CD4-positive, alpha-beta T cell treated with Interleukin-21 for 1 hour (primary cell): ENCODE data around the gene ZMIZ2.
A peak's percentile ranks its signal among the peaks of the same experiment; 100 is the strongest.
"Not testable (repeated sequence)": the region's sequence is repeated elsewhere in the genome, so short reads cannot be mapped to it uniquely, and the experiment has no call there.

Experiments used
- DNase-seq: peaks from one replicate; pipeline ENCODE4 v3.0.0-alpha.2; 2020

Gene ZMIZ2

GRCh38 chr7:44748045-44748947, at the start of gene ZMIZ2:
TSS of gene ZMIZ2 (plus strand) at chr7:44748847. CDS start at chr7:44756250, 7,403 bp downstream.
- DNase-seq = peak; percentile 91

GRCh38 chr7:44699598-44699997, 49.0 kb upstream of the ZMIZ2 start:
- not testable (repeated sequence) for DNase-seq

GRCh38 chr7:44700322-44700721, 48.3 kb upstream of the ZMIZ2 start:
- DNase-seq = no peak

- not testable (repeated sequence) for DNase-seq
Observed at GRCh38 chr7:44703391-44703790, 45.3 kb upstream of the ZMIZ2 start.

- no peak for DNase-seq
Observed at GRCh38 chr7:44703921-44704320, 44.7 kb upstream of the ZMIZ2 start.

- no peak for DNase-seq
Observed at GRCh38 chr7:44705434-44705833, 43.2 kb upstream of the ZMIZ2 start.

GRCh38 chr7:44706788-44707557, 41.7 kb upstream of the ZMIZ2 start:
- no peak for DNase-seq

GRCh38 chr7:44707558-44708230, 41.0 kb upstream of the ZMIZ2 start:
- no peak for DNase-seq

- DNase-seq = no peak
Observed at GRCh38 chr7:44709011-44709915, 39.4 kb upstream of the ZMIZ2 start.

- DNase-seq = no peak
Observed at GRCh38 chr7:44709945-44710596, 38.6 kb upstream of the ZMIZ2 start.

- no peak for DNase-seq
Observed at GRCh38 chr7:44711528-44711927, 37.1 kb upstream of the ZMIZ2 start.

- DNase-seq = peak; percentile 4
Observed at GRCh38 chr7:44712012-44712411, 36.6 kb upstream of the ZMIZ2 start.

GRCh38 chr7:44713141-44713540, 35.5 kb upstream of the ZMIZ2 start:
- no peak for DNase-seq

- DNase-seq = no peak
Observed at GRCh38 chr7:44713680-44714335, 34.8 kb upstream of the ZMIZ2 start.

- DNase-seq = no peak
Observed at GRCh38 chr7:44716205-44716604, 32.4 kb upstream of the ZMIZ2 start.

GRCh38 chr7:44720301-44720700, 28.3 kb upstream of the ZMIZ2 start:
- no peak for DNase-seq

- DNase-seq = no peak
Observed at GRCh38 chr7:44724276-44724675, 24.4 kb upstream of the ZMIZ2 start.

- DNase-seq = not testable (repeated sequence)
Observed at GRCh38 chr7:44726250-44726649, 22.4 kb upstream of the ZMIZ2 start.

GRCh38 chr7:44727158-44727936, 21.3 kb upstream of the ZMIZ2 start:
- no peak for DNase-seq

GRCh38 chr7:44727937-44728262, 20.7 kb upstream of the ZMIZ2 start:
- no peak for DNase-seq
